HTR-8/SVneo (cell line): ENCODE data around the gene CACNB1.
A peak's percentile ranks its signal among the peaks of the same experiment; 100 is the strongest.

ENCODE experiments used
- DNase-seq: peaks from one replicate; pipeline ENCODE4 v3.0.0; 2011; ENCODE audit warnings: low spot score, mixed read lengths; ENCODE audit not compliant: insufficient read length
- FAIRE-seq: peaks from 2 replicates; lab custom pipeline; 2011; peaks lifted over from hg19 to GRCh38; lab: Jason Lieb, UNC

The CACNB1 gene

GRCh38 chr17:39227364-39227919 is 30.0 kb upstream of the CACNB1 start:
- DNase-seq (no peak), FAIRE-seq (peak; percentile 20)

DNA sequence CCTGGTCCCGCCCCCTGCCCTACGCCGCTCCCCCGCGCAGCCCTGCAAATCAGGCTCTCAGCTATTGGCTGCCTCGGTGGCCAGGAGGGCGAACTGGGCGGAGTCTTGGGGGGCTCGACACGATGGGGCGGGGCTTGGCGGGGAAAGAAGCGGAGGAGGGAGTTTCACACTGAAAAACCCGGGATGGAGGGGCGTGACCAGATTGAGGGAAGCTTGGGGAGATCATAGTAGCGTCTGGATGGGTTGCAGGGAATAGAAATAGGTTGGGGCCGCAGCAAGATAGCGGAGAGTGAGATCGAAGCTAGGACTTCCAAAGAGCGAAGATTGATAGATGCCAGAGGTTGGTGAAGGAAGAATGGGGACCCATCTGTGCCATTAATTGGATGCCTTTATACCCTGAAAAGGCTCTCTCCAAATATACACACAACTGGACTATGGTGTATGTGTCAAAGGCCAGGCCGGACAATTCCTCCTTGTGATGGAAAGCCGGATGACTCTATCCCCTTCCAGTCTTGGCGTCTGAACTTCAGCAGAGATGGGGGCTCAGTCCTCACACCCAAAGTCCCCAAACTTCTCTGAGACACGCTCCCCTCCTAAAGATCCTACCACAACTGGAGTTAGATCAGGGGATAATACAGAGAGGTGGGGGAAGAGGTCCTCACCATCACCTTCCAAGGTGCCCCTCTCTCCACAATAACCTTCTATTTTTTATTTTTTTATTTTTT is 28.7 kb upstream of the CACNB1 start:
- FAIRE-seq = peak; percentile 91
- peak; percentile 97 for DNase-seq

- no peak for DNase-seq
- no peak for FAIRE-seq
Measured at GRCh38 chr17:39225308-39225958, 28.0 kb upstream of the CACNB1 start, which contains the start of gene STAC2. TSS of gene STAC2 (minus strand) at chr17:39225945. CDS start at chr17:39225502, 443 bp downstream.

DNA sequence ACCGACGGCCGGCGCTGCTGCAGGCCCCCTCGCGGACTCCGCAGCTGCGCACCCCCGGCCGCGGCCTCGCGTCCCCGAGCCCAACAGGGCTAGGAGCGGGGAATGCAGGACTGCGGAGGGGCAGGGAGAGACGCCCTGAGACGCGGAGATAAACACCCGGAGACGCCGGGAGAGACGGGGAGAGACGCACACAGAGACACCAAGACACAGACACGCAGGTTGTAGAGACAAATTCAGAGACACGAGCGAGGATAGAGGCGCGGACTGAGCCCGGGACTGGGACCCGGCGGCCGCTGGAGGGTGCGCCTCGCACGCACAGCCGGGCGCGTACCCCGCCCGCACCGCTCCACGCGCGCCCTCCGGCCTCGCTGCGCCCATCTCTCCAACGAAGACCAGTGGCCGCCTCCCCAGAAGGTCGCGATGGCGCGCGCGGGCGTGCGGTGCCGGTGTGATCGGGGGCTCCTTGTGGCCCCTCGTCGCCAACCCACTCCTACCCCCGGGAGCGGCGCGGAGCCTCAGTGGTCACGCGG is 27.4 kb upstream of the CACNB1 start:
- FAIRE-seq (no peak), DNase-seq (no peak)

DNA sequence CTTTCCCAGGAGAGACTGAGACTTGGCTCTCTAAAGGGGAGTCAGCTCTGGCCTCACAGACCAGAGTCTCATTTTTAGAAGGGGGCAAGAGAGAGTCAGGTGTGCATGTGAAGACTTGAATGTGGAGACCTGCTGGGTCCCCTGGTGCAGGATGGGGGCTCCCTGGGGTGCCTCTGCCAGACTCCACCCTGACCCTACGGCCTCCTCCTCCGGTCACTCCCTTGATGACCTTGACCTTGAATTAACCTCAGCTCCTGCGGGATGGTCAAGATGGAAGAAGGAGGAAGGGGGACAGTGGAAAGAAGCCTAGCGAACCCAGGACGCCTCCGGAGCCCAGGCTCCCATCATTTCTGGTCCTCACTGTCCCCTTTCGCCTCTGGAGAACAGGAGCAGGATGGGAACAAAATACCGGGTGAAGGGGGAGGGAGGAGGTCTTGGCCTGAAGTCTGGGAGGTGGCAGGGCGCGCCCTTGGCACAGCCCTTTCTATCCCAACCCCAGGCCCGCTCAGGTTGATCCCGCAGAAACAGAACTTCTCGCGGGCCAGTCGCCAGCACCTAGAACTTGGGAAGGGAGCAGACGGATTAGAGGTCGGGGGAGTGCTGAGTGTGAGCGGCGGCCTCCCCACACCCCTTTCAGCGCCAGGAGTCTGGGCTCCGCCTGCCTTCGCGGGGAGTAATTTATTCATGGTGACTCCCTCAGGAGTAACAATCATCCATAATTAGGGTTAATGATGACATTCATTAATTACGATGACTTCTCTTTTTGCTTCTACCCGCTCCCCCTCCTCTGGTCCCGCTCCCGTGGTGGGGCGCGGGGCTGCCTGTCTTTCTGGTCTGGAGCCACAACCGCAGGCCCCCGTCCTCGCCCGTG is 26.7 kb upstream of the CACNB1 start:
- no peak for FAIRE-seq
- DNase-seq = no peak

- FAIRE-seq (peak; percentile 44), DNase-seq (no peak)
Measured at GRCh38 chr17:39222866-39223834, 25.7 kb upstream of the CACNB1 start.

GRCh38 chr17:39222151-39222550 is 24.7 kb upstream of the CACNB1 start:
- no peak for FAIRE-seq
- DNase-seq = no peak

GRCh38 chr17:39221572-39221971 is 24.1 kb upstream of the CACNB1 start:
- DNase-seq (no peak), FAIRE-seq (peak; percentile 23)

- DNase-seq = no peak
Measured at GRCh38 chr17:39219647-39220154, 22.2 kb upstream of the CACNB1 start.

DNA sequence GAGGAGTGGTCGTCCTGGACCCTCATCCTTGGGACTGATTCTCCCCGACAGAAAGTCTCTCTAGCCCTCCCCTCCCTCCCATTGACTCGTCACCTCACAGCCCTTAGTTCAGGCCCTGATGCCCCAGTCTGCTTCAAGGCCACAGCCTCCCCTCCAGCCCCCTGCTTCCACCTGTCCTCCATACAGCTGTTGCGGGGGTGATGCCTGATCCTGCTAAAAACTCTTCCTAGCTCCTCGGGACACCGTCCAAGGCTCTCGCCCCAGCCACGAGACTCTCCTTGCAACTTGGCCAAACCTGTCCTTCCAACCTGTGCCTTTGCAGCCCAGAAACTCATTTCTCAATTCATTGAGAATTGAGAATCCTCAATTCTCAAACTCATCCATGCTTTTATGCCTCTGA is 21.4 kb upstream of the CACNB1 start:
- FAIRE-seq (no peak), DNase-seq (no peak)

More at GRCh38 chr17:39219647-39220154, 22.2 kb upstream of the CACNB1 start:
- FAIRE-seq = no peak

- DNase-seq (no peak), FAIRE-seq (no peak)
Measured at GRCh38 chr17:39217734-39218369, 20.4 kb upstream of the CACNB1 start.

- FAIRE-seq = no peak
- DNase-seq = no peak
Measured at GRCh38 chr17:39213852-39214251, 16.4 kb upstream of the CACNB1 start.

DNA sequence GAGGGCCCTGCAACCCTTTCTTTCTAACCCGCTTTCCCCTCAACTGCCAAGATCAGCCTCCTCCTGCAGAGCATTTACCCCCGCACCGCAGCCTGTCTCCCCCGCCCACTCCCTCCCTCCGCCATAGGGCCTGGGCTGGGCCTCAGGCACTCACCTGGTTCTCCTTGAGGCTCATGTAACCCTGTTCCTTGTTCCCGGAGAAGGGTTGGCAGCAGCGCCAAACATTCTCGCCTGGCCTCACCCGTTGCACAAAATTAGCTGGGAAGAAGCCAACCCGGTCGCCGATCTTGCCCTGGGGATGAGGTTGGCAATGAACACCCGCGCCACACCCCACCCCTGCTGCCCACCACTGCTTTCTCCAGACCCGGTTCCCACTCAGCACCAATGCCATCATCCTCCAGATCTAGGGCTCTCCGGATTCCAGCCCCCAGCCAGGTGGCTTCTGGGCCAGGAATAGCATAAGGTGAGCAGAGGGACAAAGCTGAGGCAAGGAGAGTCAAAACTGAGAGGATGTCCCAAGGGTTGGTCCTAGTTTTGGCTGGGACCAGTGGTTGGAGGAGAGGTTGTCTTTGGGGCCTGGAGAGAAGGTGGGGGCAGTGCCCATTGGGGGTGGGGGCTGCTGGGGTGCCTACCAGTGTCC is 15.5 kb upstream of the CACNB1 start:
- DNase-seq = no peak
- peak; percentile 66 for FAIRE-seq

DNA sequence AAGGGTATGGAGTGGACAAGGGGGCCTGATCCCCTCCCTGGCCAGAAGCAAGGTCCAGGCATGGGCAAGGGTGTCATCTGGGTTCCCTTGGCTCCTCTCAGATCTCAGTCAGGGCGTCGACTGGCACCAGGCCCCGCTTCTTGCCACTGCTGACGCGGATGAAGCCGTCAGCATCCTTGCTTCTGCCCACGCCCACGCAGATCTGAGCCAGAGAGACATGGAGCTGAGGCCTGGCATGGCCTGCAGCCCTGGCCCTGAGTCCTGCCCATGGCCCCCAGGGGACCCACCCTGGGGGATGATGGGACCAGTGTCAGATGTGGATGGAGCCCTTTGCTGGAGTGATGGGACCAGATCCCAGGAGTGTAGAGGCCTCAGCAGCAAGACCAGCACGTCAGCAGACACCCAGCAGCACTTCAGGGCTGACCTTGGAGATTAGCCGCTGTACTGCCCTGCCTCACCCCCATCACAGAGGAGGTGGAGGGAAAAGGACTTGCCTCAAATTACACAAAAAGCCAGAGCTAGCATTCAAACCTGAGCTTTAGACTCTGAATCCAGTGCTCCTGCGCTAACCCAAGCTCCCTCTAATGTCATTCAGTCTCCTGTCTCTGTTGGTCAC is 14.8 kb upstream of the CACNB1 start:
- DNase-seq (no peak), FAIRE-seq (no peak)

GRCh38 chr17:39210093-39210434 is 12.6 kb upstream of the CACNB1 start:
- FAIRE-seq = no peak

GRCh38 chr17:39209317-39210092 is 12.0 kb upstream of the CACNB1 start:
- peak; percentile 96 for FAIRE-seq
- no peak for DNase-seq

More at GRCh38 chr17:39210093-39210434, 12.6 kb upstream of the CACNB1 start:
- DNase-seq = no peak

DNA sequence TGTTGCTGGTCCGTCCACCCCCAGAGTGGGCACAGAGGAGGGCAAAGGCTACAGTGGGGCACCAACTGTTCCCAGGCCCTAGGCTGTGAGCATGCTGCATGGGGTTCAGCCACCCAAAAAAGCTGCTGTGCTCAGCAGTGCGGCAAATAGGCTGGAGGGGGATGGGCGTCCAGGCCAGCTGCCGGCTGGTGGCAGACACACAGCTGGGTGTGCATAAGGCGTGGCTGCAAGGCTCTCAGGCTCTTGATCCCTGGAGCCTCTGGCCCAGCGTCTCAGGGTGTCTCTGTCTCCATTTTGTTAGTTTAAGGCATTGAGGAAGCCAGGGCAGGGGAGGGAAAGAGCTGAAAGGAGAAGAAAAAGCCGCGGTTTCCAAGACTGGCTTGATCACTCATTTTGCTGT is 11.4 kb upstream of the CACNB1 start:
- no peak for DNase-seq
- peak; percentile 76 for FAIRE-seq
